HUES6 (cell line): ENCODE results near the gene MED27.

Source experiments
- H3K27ac ChIP-seq: 2 replicates; pipeline ENCODE4 v1.7.0; 2013; ENCODE audit warnings: low read depth, mild to moderate bottlenecking, low read length, inconsistent platforms
- H3K27me3 ChIP-seq: 2 replicates; pipeline ENCODE4 v1.6.1; 2013; ENCODE audit warnings: low read length; ENCODE audit not compliant: control insufficient read depth, insufficient read depth
- H3K36me3 ChIP-seq: 2 replicates; pipeline ENCODE4 v1.6.1; 2013; ENCODE audit warnings: low read length; ENCODE audit not compliant: control insufficient read depth, insufficient read depth
- H3K4me1 ChIP-seq: 2 replicates; pipeline ENCODE4 v1.6.1; 2013; ENCODE audit warnings: low read length; ENCODE audit not compliant: control insufficient read depth, insufficient read depth
- H3K4me3 ChIP-seq: 2 replicates; pipeline ENCODE4 v1.5.1; 2013; ENCODE audit warnings: low read depth, low read length
- H3K9ac ChIP-seq: one replicate; pipeline ENCODE4 v1.6.1; 2013; ENCODE audit warnings: mild to moderate bottlenecking, low read length
- H3K9me3 ChIP-seq: 2 replicates; pipeline ENCODE4 v1.6.1; 2013; ENCODE audit warnings: low read depth, low read length; ENCODE audit not compliant: control insufficient read depth, insufficient read depth

Gene MED27

GRCh38 chr9:131960851-131961495, 118.7 kb downstream of the MED27 start:
- Histone ChIP-seq H3K36me3 (no peaks in the 10 kb centered on the region), H3K27me3 (peaks cover 20% of the 10 kb centered on the region; the same call in 1 of the 2 replicates), H3K4me1 (peaks cover 10% of the 10 kb centered on the region), H3K27ac (no peak overlapping the region), H3K4me3 (no peak overlapping the region), H3K9me3 (no peaks in the 10 kb centered on the region), H3K9ac (no peak overlapping the region)

- Histone ChIP-seq H3K4me3 (no peak overlapping the region), H3K4me1 (peaks cover 8% of the 10 kb centered on the region), H3K9me3 (no peaks in the 10 kb centered on the region), H3K27me3 (peaks cover 18% of the 10 kb centered on the region; the same call in 1 of the 2 replicates), H3K9ac (no peak overlapping the region), H3K36me3 (no peaks in the 10 kb centered on the region), H3K27ac (no peak overlapping the region)
These were observed 119.4 kb downstream of the MED27 start for GRCh38 chr9:131960311-131960710.

GRCh38 chr9:131959887-131960286, 119.8 kb downstream of the MED27 start:
- H3K36me3 ChIP-seq, result no peaks in the 10 kb centered on the region
- H3K27ac ChIP-seq, result no peak overlapping the region
- no peak overlapping the region for H3K9ac ChIP-seq
- H3K27me3 ChIP-seq, result peaks cover 14% of the 10 kb centered on the region; the same call in 1 of the 2 replicates
- H3K4me1 ChIP-seq, result peaks cover 4% of the 10 kb centered on the region; the same call in 1 of the 2 replicates
- H3K4me3 ChIP-seq, result no peak overlapping the region
- no peaks in the 10 kb centered on the region for H3K9me3 ChIP-seq

GRCh38 chr9:131959056-131959455, 120.6 kb downstream of the MED27 start:
- Histone ChIP-seq H3K4me3 (no peak overlapping the region), H3K27ac (no peak overlapping the region), H3K9ac (no peak overlapping the region), H3K36me3 (no peaks in the 10 kb centered on the region), H3K27me3 (peaks cover 6% of the 10 kb centered on the region; the same call in 1 of the 2 replicates), H3K9me3 (no peaks in the 10 kb centered on the region), H3K4me1 (peaks cover 4% of the 10 kb centered on the region; the same call in 1 of the 2 replicates)

- H3K4me1 ChIP-seq, result 0 out of 2 replicates have a peak, but pooled peaks cover 5% of the 10 kb centered on the region
- H3K27ac ChIP-seq, result no peak overlapping the region
- no peaks in the 10 kb centered on the region for H3K9me3 ChIP-seq
- no peaks in the 10 kb centered on the region for H3K36me3 ChIP-seq
- no peaks in the 10 kb centered on the region for H3K27me3 ChIP-seq
- no peak overlapping the region for H3K4me3 ChIP-seq
- H3K9ac ChIP-seq, result no peak overlapping the region
These were observed 125.4 kb downstream of the MED27 start for GRCh38 chr9:131954299-131954698.

GRCh38 chr9:131951905-131952304, 127.8 kb downstream of the MED27 start:
- no peak overlapping the region for H3K27ac ChIP-seq
- H3K9me3 ChIP-seq, result no peaks in the 10 kb centered on the region
- H3K4me1 ChIP-seq, result 0 out of 2 replicates have a peak, but pooled peaks cover 5% of the 10 kb centered on the region
- H3K27me3 ChIP-seq, result no peaks in the 10 kb centered on the region
- H3K9ac ChIP-seq, result no peak overlapping the region
- H3K4me3 ChIP-seq, result no peak overlapping the region
- no peaks in the 10 kb centered on the region for H3K36me3 ChIP-seq

- H3K9ac ChIP-seq, result no peak overlapping the region
- H3K36me3 ChIP-seq, result no peaks in the 10 kb centered on the region
- no peaks in the 10 kb centered on the region for H3K9me3 ChIP-seq
- no peak overlapping the region for H3K4me3 ChIP-seq
- H3K27ac ChIP-seq, result no peak overlapping the region
- 0 out of 2 replicates have a peak, but pooled peaks cover 5% of the 10 kb centered on the region for H3K4me1 ChIP-seq
- H3K27me3 ChIP-seq, result no peaks in the 10 kb centered on the region
These were observed 128.5 kb downstream of the MED27 start for GRCh38 chr9:131951155-131951554.

- H3K36me3 ChIP-seq, result no peaks in the 10 kb centered on the region
- no peaks in the 10 kb centered on the region for H3K27me3 ChIP-seq
- H3K4me3 ChIP-seq, result no peak overlapping the region
- H3K27ac ChIP-seq, result no peak overlapping the region
- H3K9me3 ChIP-seq, result no peaks in the 10 kb centered on the region
- H3K4me1 ChIP-seq, result 0 out of 2 replicates have a peak, but pooled peaks cover 5% of the 10 kb centered on the region
- no peak overlapping the region for H3K9ac ChIP-seq
These were observed 129.2 kb downstream of the MED27 start for GRCh38 chr9:131950487-131950886.

GRCh38 chr9:131946180-131946579, 133.5 kb downstream of the MED27 start:
- Histone ChIP-seq H3K27me3 (no peaks in the 10 kb centered on the region), H3K9me3 (no peaks in the 10 kb centered on the region), H3K4me3 (no peak overlapping the region), H3K27ac (no peak overlapping the region), H3K4me1 (peaks cover 20% of the 10 kb centered on the region), H3K36me3 (no peaks in the 10 kb centered on the region), H3K9ac (no peak overlapping the region)

- no peaks in the 10 kb centered on the region for H3K9me3 ChIP-seq
- H3K4me3 ChIP-seq, result no peak overlapping the region
- H3K27me3 ChIP-seq, result no peaks in the 10 kb centered on the region
- H3K4me1 ChIP-seq, result peaks cover 20% of the 10 kb centered on the region
- H3K9ac ChIP-seq, result no peak overlapping the region
- peak overlapping the region; percentile 40 for H3K27ac ChIP-seq
- peaks cover 4% of the 10 kb centered on the region; the same call in 1 of the 2 replicates for H3K36me3 ChIP-seq
These were observed 136.3 kb downstream of the MED27 start for GRCh38 chr9:131943351-131943841.

- H3K4me1 ChIP-seq, result peaks cover 20% of the 10 kb centered on the region
- no peaks in the 10 kb centered on the region for H3K9me3 ChIP-seq
- H3K4me3 ChIP-seq, result no peak overlapping the region
- no peaks in the 10 kb centered on the region for H3K27me3 ChIP-seq
- H3K36me3 ChIP-seq, result peaks cover 4% of the 10 kb centered on the region; the same call in 1 of the 2 replicates
- 0 out of 2 replicates have a peak overlapping the region, but pooled peaks have one; percentile 40 for H3K27ac ChIP-seq
- no peak overlapping the region for H3K9ac ChIP-seq
These were observed 137.4 kb downstream of the MED27 start for GRCh38 chr9:131942146-131942720.
